ENCODE measurements around the gene MLPH.
"Not testable (repeated sequence)": the region's sequence is repeated elsewhere in the genome, so short reads cannot be mapped to it uniquely, and the experiment has no call there.

MLPH gene

GRCh38 chr2:237464757-237465391, 22.2 kb upstream of the MLPH start:
- no peak for TF ChIP-seq CTCF (IDR thresholded peaks at IDR 0.05; ENCODE audit: insufficient read depth, low read depth, low read length, missing control alignments)
- DNase-seq (ENCODE audit: low read depth): no peak
- no peak overlapping the region for H3K4me3 ChIP-seq (ENCODE audit: low read depth, low read length)

- no peak overlapping the region for H3K4me3 ChIP-seq (ENCODE audit: low read depth, low read length)
- DNase-seq (ENCODE audit: low read depth): no peak
- no peak for TF ChIP-seq CTCF (IDR thresholded peaks at IDR 0.05; ENCODE audit: insufficient read depth, low read depth, low read length, missing control alignments)
Measured at GRCh38 chr2:237465515-237466148, 21.4 kb upstream of the MLPH start.

- no peak for DNase-seq (ENCODE audit: low read depth)
- TF ChIP-seq CTCF (IDR thresholded peaks at IDR 0.05; ENCODE audit: insufficient read depth, low read depth, low read length, missing control alignments): no peak
- H3K4me3 ChIP-seq (ENCODE audit: low read depth, low read length): no peak overlapping the region
Measured at GRCh38 chr2:237466211-237466610, 20.8 kb upstream of the MLPH start.

GRCh38 chr2:237467447-237468179, 19.4 kb upstream of the MLPH start:
- no peak for TF ChIP-seq CTCF (IDR thresholded peaks at IDR 0.05; ENCODE audit: insufficient read depth, low read depth, low read length, missing control alignments)
- H3K4me3 ChIP-seq (ENCODE audit: low read depth, low read length): no peak overlapping the region
- no peak for DNase-seq (ENCODE audit: low read depth)

- H3K4me3 ChIP-seq (ENCODE audit: low read depth, low read length); DNase-seq (ENCODE audit: low read depth): not testable (repeated sequence)
Measured at GRCh38 chr2:237469410-237469809, 17.6 kb upstream of the MLPH start.

GRCh38 chr2:237469849-237470248, 17.2 kb upstream of the MLPH start:
- DNase-seq (ENCODE audit: low read depth): no peak
- no peak for TF ChIP-seq CTCF (IDR thresholded peaks at IDR 0.05; ENCODE audit: insufficient read depth, low read depth, low read length, missing control alignments)
- H3K4me3 ChIP-seq (ENCODE audit: low read depth, low read length): no peak overlapping the region

- no peak overlapping the region for H3K4me3 ChIP-seq (ENCODE audit: low read depth, low read length)
- no peak for DNase-seq (ENCODE audit: low read depth)
- TF ChIP-seq CTCF (IDR thresholded peaks at IDR 0.05; ENCODE audit: insufficient read depth, low read depth, low read length, missing control alignments): no peak
Measured at GRCh38 chr2:237470914-237471313, 16.1 kb upstream of the MLPH start.

All from GM12865 (cell line).